Stimulated activated memory B cell treated with anti-CD40 and anti-IgM and Interleukin-4, amounts not matched to agents 10 μg/mL and 1 μg/mL and 100 μg/mL, for 72 hours (primary cell): ENCODE results near the gene PSMD8.

Experiments
- ATAC-seq: fragments of 150-1000 bp; cut with Tn5 transposase; 2 replicates; pipeline ENCODE4 v1.10.0; 2021
- H3K27ac Mint-ChIP-seq: one replicate; pipeline ENCODE4 v1.8.0; 2022; ENCODE audit warnings: mild to moderate bottlenecking, mixed read lengths
- H3K27me3 Mint-ChIP-seq: one replicate; pipeline ENCODE4 v1.8.0; 2022; ENCODE audit warnings: mixed read lengths
- H3K36me3 Mint-ChIP-seq: one replicate; pipeline ENCODE4 v1.8.0; 2022; ENCODE audit warnings: mixed read lengths
- H3K4me1 Mint-ChIP-seq: one replicate; pipeline ENCODE4 v1.8.0; 2022; ENCODE audit warnings: mixed read lengths
- H3K4me3 Mint-ChIP-seq: one replicate; pipeline ENCODE4 v1.8.0; 2022; ENCODE audit warnings: mild to moderate bottlenecking, moderate library complexity, mixed read lengths
- H3K9me3 Mint-ChIP-seq: one replicate; pipeline ENCODE4 v1.8.0; 2022; ENCODE audit warnings: mixed read lengths

Gene PSMD8

DNA sequence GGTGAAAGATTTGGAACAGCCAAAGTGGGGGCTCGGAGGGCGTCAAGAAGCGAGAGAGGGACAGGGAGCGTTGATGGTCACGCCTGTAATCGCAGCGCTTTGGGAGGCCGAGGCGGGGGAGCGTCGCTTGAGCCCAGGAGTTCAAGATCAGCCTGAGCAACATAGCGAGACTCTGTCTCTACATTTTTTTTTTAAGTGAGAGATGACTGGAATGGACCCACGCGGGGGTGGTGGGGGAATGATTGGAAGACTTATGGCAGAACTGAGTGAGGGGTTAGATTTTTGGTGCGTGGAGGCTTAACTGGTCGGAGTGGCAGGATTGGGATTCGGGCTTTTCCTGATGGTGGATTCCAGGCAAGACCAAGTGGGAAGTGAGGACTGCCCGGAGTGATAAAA lies 725 bp downstream of the PSMD8 start:
- Mint-ChIP-seq H3K36me3 (peaks cover 32% of the 10 kb centered on the region), H3K4me3 (peak overlapping the region; percentile 94), H3K27me3 (no peaks in the 10 kb centered on the region), H3K4me1 (peaks cover 25% of the 10 kb centered on the region), H3K9me3 (no peaks in the 10 kb centered on the region), H3K27ac (peak overlapping the region; percentile 96)
- no peak for ATAC-seq

- ATAC-seq: no peak
- H3K27ac Mint-ChIP-seq: peak overlapping the region; percentile 96
Measured at GRCh38 chr19:38375748-38376147, 1.4 kb downstream of the PSMD8 start.

GRCh38 chr19:38376576-38376975 lies 2.2 kb downstream of the PSMD8 start:
- ATAC-seq: no peak
- H3K27ac Mint-ChIP-seq: no peak overlapping the region
- peak overlapping the region; percentile 45 for H3K4me3 Mint-ChIP-seq
- peaks cover 25% of the 10 kb centered on the region for H3K4me1 Mint-ChIP-seq
- peaks cover 47% of the 10 kb centered on the region for H3K36me3 Mint-ChIP-seq
- H3K27me3 Mint-ChIP-seq: no peaks in the 10 kb centered on the region
- no peaks in the 10 kb centered on the region for H3K9me3 Mint-ChIP-seq

More at GRCh38 chr19:38375748-38376147, 1.4 kb downstream of the PSMD8 start:
- Mint-ChIP-seq H3K9me3 (no peaks in the 10 kb centered on the region), H3K4me3 (peak overlapping the region; percentile 94), H3K36me3 (peaks cover 38% of the 10 kb centered on the region), H3K27me3 (no peaks in the 10 kb centered on the region), H3K4me1 (peaks cover 25% of the 10 kb centered on the region)

GRCh38 chr19:38377052-38377451 lies 2.7 kb downstream of the PSMD8 start:
- H3K27me3 Mint-ChIP-seq: no peaks in the 10 kb centered on the region
- H3K4me3 Mint-ChIP-seq: no peak overlapping the region
- H3K36me3 Mint-ChIP-seq: peaks cover 51% of the 10 kb centered on the region
- H3K27ac Mint-ChIP-seq: no peak overlapping the region
- no peak for ATAC-seq
- peaks cover 25% of the 10 kb centered on the region for H3K4me1 Mint-ChIP-seq
- no peaks in the 10 kb centered on the region for H3K9me3 Mint-ChIP-seq

GRCh38 chr19:38378866-38379265 lies 4.5 kb downstream of the PSMD8 start:
- Mint-ChIP-seq H3K4me3 (no peak overlapping the region), H3K27ac (no peak overlapping the region), H3K4me1 (peaks cover 25% of the 10 kb centered on the region), H3K36me3 (peaks cover 70% of the 10 kb centered on the region), H3K27me3 (peaks cover 12% of the 10 kb centered on the region), H3K9me3 (no peaks in the 10 kb centered on the region)
- no peak for ATAC-seq

- ATAC-seq: no peak
- no peaks in the 10 kb centered on the region for H3K9me3 Mint-ChIP-seq
- no peak overlapping the region for H3K27ac Mint-ChIP-seq
- peaks cover 24% of the 10 kb centered on the region for H3K27me3 Mint-ChIP-seq
- peaks cover 76% of the 10 kb centered on the region for H3K36me3 Mint-ChIP-seq
- peaks cover 18% of the 10 kb centered on the region for H3K4me1 Mint-ChIP-seq
- no peak overlapping the region for H3K4me3 Mint-ChIP-seq
Measured at GRCh38 chr19:38381138-38381537, 6.8 kb downstream of the PSMD8 start.

GRCh38 chr19:38383184-38383583 lies 8.8 kb downstream of the PSMD8 start:
- Mint-ChIP-seq H3K36me3 (peaks cover 67% of the 10 kb centered on the region), H3K4me3 (no peak overlapping the region)

DNA sequence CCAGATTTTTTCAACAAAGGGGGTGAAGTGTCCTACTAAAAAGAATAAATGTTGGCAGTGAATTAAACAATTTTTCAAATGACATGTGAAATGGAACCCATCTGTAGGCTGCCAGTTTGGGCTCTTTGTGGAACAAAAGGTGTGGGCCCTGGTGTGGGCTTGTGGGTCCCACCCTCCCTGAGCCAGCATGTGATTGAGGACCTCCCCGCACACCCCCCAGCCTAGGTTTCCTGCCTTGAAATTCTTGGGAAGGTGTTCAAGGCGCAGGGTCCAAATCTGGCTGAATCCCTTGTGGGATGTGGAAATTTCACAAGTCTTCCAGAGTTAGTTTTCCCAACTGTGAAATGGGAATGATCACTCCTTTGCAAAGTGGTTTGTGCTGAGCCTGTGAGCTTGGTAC lies 9.4 kb downstream of the PSMD8 start:
- Mint-ChIP-seq H3K4me3 (no peak overlapping the region), H3K9me3 (no peaks in the 10 kb centered on the region), H3K4me1 (peaks cover 24% of the 10 kb centered on the region), H3K27ac (no peak overlapping the region), H3K36me3 (peaks cover 67% of the 10 kb centered on the region), H3K27me3 (peaks cover 40% of the 10 kb centered on the region)
- no peak for ATAC-seq

More at GRCh38 chr19:38383184-38383583, 8.8 kb downstream of the PSMD8 start:
- H3K27me3 Mint-ChIP-seq: peaks cover 37% of the 10 kb centered on the region
- H3K27ac Mint-ChIP-seq: no peak overlapping the region
- H3K4me1 Mint-ChIP-seq: peaks cover 22% of the 10 kb centered on the region
- ATAC-seq: no peak
- H3K9me3 Mint-ChIP-seq: no peaks in the 10 kb centered on the region

DNA sequence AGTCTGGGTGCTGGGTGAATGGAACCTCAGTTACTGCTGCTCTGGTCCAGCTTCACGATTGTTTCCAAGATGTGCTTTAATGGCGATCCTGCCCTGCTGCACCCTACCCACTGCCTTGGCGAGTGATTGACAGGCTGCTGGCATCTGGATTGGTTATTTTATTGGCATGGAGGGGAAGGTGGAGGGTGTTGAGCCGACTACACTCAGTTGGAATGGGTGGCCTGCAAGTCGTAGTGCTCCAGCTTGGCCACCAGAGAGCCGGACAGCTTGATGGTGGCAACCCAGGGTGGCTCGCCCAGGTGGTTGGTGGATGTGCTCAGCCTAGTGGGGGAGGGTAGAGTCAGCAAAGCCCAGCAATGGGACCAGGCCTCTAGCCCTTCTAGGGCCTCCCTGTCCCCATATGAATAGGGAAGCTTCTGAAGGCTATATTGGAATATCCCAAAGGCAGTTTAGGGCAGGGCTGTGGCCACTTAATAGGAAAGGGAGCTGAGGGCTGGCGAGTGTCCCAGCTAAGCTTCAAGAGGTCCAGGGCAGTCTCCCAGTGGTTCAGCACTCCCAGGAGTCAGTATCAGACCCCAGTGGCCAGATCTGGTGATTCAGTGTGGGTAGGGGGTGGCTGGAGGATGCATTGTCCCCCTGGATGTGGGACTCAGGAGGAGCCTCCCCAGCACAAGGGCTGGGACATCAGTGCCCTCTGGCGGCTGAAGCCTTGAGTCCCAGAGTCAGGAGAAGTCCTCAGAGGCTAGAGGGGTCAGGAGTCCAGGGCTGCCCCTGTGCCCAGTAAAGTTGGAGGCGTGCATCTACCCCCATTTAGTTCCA lies 10.0 kb downstream of the PSMD8 start:
- no peak for ATAC-seq
- H3K36me3 Mint-ChIP-seq: peaks cover 61% of the 10 kb centered on the region
- H3K4me1 Mint-ChIP-seq: peaks cover 24% of the 10 kb centered on the region
- no peak overlapping the region for H3K27ac Mint-ChIP-seq
- peaks cover 42% of the 10 kb centered on the region for H3K27me3 Mint-ChIP-seq
- H3K9me3 Mint-ChIP-seq: no peaks in the 10 kb centered on the region
- no peak overlapping the region for H3K4me3 Mint-ChIP-seq

- no peak for ATAC-seq
- Mint-ChIP-seq H3K9me3 (no peaks in the 10 kb centered on the region), H3K36me3 (peaks cover 53% of the 10 kb centered on the region), H3K27ac (no peak overlapping the region), H3K4me3 (no peak overlapping the region), H3K27me3 (peaks cover 50% of the 10 kb centered on the region), H3K4me1 (peaks cover 24% of the 10 kb centered on the region)
Measured at GRCh38 chr19:38385057-38385803, 10.9 kb downstream of the PSMD8 start.

GRCh38 chr19:38385804-38386257 lies 11.5 kb downstream of the PSMD8 start:
- no peaks in the 10 kb centered on the region for H3K9me3 Mint-ChIP-seq
- H3K4me1 Mint-ChIP-seq: peaks cover 24% of the 10 kb centered on the region
- peaks cover 56% of the 10 kb centered on the region for H3K27me3 Mint-ChIP-seq
- ATAC-seq: no peak
- no peak overlapping the region for H3K27ac Mint-ChIP-seq
- H3K36me3 Mint-ChIP-seq: peaks cover 47% of the 10 kb centered on the region
- no peak overlapping the region for H3K4me3 Mint-ChIP-seq

- Mint-ChIP-seq H3K27me3 (peaks cover 61% of the 10 kb centered on the region), H3K36me3 (peaks cover 41% of the 10 kb centered on the region), H3K27ac (no peak overlapping the region), H3K4me3 (peak overlapping the region; percentile 14), H3K9me3 (no peaks in the 10 kb centered on the region), H3K4me1 (peaks cover 24% of the 10 kb centered on the region)
- ATAC-seq: no peak
Measured at GRCh38 chr19:38386300-38386970, 12.1 kb downstream of the PSMD8 start.

- Mint-ChIP-seq H3K27me3 (peaks cover 61% of the 10 kb centered on the region), H3K4me3 (peak overlapping the region; percentile 70), H3K9me3 (no peaks in the 10 kb centered on the region), H3K36me3 (peaks cover 35% of the 10 kb centered on the region), H3K27ac (no peak overlapping the region), H3K4me1 (peaks cover 24% of the 10 kb centered on the region)
- peak; percentile 11 for ATAC-seq
Measured at GRCh38 chr19:38386971-38387549, 12.7 kb downstream of the PSMD8 start.

DNA sequence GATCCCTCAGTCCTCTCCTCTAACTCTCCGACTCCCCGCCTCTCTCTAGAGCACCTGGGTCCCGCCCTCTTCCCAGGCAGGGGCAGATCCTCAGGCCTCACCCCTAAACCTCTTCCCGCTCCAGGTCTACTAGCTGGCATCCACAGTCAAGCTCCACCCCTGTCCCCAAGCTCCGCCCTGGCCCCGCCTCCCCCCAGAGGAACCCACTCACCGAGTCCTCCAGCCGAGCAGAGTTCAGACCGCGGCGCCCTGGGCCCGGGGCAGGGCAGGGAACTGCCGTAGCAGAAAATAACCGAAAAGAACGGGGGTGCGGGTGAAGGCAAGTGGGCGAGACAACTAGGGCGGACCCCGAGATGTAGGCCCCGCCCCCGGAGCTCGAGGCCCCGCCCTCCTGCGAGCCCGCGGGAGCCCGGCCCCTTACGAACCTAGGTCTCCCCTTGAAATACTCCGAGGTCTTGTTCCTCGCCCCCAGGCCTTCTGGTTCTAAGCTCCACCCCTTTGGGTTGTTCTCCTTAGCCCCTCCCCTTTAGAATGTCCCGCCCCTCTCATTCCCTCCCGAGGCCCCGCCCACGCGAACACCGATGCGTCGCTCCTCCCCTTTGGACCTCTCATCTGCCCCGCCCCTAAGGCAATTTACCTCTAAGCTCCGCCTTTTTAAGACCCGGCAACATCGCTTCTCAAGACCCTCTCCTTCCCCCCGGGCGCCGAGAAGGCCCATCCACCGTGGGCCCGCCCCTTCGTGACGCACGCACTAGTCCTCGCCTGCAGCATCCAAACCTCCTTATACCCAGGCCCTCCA lies 13.4 kb downstream of the PSMD8 start, which contains the start of gene GGN:
TSS of gene GGN (minus strand) at position 485 of the 799 bp plus-strand sequence. CDS start 773 bp downstream, outside the sequence.
- Mint-ChIP-seq H3K4me3 (peak within 1 kb of the TSS; percentile 80), H3K27me3 (peaks cover 57% of the 10 kb centered on the region), H3K27ac (no peak within 1 kb of the TSS), H3K9me3 (no peaks in the 10 kb centered on the region), H3K4me1 (peaks cover 24% of the 10 kb centered on the region), H3K36me3 (peaks cover 28% of the 10 kb centered on the region)
- peak; percentile 71 for ATAC-seq
